ENCODE measurements around the gene HCN2.

The HCN2 gene

GRCh38 chr19:558770-559439 lies 30.8 kb upstream of the HCN2 start:
- TF ChIP-seq, protein P1, sequence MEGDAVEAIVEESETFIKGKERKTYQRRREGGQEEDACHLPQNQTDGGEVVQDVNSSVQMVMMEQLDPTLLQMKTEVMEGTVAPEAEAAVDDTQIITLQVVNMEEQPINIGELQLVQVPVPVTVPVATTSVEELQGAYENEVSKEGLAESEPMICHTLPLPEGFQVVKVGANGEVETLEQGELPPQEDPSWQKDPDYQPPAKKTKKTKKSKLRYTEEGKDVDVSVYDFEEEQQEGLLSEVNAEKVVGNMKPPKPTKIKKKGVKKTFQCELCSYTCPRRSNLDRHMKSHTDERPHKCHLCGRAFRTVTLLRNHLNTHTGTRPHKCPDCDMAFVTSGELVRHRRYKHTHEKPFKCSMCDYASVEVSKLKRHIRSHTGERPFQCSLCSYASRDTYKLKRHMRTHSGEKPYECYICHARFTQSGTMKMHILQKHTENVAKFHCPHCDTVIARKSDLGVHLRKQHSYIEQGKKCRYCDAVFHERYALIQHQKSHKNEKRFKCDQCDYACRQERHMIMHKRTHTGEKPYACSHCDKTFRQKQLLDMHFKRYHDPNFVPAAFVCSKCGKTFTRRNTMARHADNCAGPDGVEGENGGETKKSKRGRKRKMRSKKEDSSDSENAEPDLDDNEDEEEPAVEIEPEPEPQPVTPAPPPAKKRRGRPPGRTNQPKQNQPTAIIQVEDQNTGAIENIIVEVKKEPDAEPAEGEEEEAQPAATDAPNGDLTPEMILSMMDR (conservative IDR thresholded peaks at IDR 0.05; ENCODE audit: control insufficient read depth, insufficient read depth, low read depth, low read length), result no peak
- no peak overlapping the region for H3K4me3 ChIP-seq (ENCODE audit: control insufficient read depth, low read depth, low read length)
- no peak for DNase-seq (ENCODE audit: low read depth)

DNA sequence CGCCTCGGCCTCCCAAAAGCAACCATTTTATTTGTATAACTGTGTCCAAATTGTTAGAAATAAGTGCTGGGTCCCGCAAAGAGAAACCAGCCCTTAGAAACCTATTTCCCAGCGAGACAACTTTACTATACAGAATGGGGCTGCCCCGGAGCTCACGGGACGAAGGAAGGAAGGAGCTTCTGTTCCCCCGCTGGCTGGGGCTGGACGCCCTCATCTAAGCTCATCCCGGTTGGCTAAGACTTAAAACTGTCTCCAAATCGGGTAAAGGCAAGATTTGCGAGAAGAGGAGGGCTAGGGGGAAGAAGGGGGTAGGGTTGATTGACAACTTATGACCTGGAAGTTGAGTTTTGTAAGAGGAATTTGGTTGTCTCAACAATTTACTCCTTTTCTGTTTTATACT lies 29.6 kb upstream of the HCN2 start:
- DNase-seq (ENCODE audit: low read depth), result no peak
- TF ChIP-seq, protein P1 (conservative IDR thresholded peaks at IDR 0.05; ENCODE audit: control insufficient read depth, insufficient read depth, low read depth, low read length), result no peak
- no peak overlapping the region for H3K4me3 ChIP-seq (ENCODE audit: control insufficient read depth, low read depth, low read length)

GRCh38 chr19:566403-566802 lies 23.3 kb upstream of the HCN2 start:
- peak; percentile 62 for DNase-seq (ENCODE audit: low read depth)
- TF ChIP-seq, protein P1 (conservative IDR thresholded peaks at IDR 0.05; ENCODE audit: control insufficient read depth, insufficient read depth, low read depth, low read length), result no peak
- H3K4me3 ChIP-seq (ENCODE audit: control insufficient read depth, low read depth, low read length), result no peak overlapping the region

DNA sequence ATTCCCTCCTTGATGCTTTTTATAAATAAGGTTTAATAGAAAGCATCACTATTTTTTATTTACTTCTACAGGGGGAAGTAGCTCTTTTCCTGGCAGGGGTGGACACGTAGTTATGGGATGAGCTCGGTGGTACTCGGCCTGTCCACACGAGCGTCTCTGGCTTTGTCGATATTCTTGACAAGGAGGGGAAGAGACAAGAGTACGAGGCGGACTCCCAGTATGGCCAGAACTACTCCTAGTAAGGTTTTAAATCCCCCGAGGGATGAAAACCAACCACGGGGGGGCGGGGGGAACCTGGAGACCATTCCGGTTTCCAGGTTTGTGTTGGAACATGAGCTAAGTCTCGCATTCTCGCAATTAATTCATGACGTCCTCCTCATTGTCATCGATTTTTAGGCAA lies 22.8 kb upstream of the HCN2 start:
- DNase-seq (ENCODE audit: low read depth), result no peak
- H3K4me3 ChIP-seq (ENCODE audit: control insufficient read depth, low read depth, low read length), result no peak overlapping the region
- TF ChIP-seq, protein P1 (conservative IDR thresholded peaks at IDR 0.05; ENCODE audit: control insufficient read depth, insufficient read depth, low read depth, low read length), result no peak

DNA sequence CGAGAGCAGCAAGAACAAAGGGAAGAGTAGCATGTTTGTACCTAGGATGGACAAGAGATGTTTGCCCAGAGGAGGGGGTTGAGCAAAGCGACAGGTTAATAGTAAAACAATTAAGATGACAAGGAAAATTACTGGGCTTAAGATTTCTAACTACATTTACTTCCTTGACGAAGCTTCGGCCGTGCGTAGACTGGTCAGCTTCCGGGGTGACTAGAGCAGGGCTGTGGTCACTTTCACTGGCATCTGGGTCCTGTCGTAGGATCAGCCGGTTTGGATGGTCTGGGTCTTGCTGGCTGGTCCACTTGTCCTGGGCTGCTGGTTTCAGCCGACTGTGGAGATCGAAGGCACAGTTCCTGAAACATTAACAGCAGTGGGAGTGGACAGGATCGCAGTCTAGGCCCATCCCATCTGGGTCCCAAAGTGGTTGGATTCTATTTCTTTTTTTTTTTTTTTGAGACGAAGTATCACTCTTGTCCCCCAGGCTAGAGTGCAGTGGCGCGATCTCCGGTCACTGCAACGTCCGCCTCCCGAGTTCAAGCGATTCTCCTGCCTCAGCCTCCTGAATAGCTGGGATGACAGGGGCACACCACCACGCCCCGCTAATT lies 22.3 kb upstream of the HCN2 start:
- H3K4me3 ChIP-seq (ENCODE audit: control insufficient read depth, low read depth, low read length), result no peak overlapping the region
- TF ChIP-seq, protein P1 (conservative IDR thresholded peaks at IDR 0.05; ENCODE audit: control insufficient read depth, insufficient read depth, low read depth, low read length), result no peak
- no peak for DNase-seq (ENCODE audit: low read depth)

DNA sequence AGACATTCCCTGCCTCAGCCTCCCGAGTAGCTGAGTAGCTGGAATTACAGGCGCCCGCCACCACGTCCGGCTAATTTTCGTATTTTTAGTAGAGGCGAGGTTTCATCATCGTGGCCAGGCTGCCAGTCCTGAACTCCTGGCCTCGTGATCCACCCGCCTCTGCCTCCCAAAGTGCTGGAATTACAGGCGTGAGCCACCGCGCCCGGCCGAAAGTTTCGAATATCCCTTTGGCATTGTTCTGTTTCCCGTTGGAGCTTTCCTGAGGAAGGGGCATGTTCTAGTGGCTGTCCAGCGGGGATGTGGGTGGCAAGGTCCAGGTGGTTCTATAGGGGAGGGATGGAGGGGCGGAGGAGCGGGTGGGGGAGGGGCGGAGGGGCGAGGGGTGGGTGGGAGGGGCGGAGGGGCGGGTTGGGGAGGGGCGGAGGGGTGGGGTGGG lies 19.4 kb upstream of the HCN2 start:
- no peak overlapping the region for H3K4me3 ChIP-seq (ENCODE audit: control insufficient read depth, low read depth, low read length)
- DNase-seq (ENCODE audit: low read depth), result no peak
- TF ChIP-seq, protein P1 (conservative IDR thresholded peaks at IDR 0.05; ENCODE audit: control insufficient read depth, insufficient read depth, low read depth, low read length), result no peak
